CD4-positive, alpha-beta T cell treated with Interleukin-6 for 4 hours (primary cell): ENCODE measurements around the gene TUBGCP5.
"Not testable (repeated sequence)": the region's sequence is repeated elsewhere in the genome, so short reads cannot be mapped to it uniquely, and the experiment has no call there.

ENCODE experiments used
- DNase-seq: peaks from one replicate; pipeline ENCODE4 v3.0.0-alpha.2; 2020; ENCODE audit warnings: mixed read lengths

TUBGCP5 gene

DNA sequence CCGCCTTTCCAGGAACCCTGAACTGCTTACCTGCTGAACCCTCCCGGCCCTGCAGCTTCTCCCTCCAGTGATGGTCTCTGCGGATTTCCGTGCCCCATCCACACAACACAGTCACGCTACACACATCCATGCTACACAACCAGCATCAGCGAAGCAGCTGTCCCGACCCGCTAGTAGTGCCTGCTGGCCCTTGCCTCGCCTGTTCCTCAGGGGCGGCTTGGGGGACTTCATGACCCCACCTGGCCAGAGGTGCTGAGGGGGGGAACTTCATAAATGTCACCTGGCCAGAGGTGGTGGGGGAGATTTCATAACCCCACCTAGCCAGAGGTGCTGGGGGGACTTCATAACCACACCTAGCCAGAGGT, 530 bp upstream of the TUBGCP5 start:
- DNase-seq: no peak

DNA sequence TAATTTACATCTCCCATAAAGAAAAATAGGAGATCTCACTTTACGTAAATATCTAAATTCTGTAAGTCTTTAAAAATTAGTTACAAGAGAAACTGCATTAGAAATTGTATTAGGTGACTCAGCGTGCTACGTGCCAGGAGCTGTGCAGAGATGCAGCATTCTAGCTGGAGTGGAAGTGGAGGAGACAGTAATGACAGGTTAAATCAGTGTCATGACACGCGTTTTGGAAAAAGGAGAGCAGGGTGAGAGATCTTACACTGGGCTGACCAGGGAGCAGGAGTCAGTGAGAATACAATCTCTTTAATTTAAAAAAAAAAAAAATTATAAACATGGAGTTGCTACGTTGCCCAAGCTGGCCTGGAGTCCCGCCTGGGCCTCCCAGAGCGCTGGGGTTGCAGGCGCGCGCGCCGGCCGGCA, 635 bp downstream of the TUBGCP5 start:
- DNase-seq: no peak

DNA sequence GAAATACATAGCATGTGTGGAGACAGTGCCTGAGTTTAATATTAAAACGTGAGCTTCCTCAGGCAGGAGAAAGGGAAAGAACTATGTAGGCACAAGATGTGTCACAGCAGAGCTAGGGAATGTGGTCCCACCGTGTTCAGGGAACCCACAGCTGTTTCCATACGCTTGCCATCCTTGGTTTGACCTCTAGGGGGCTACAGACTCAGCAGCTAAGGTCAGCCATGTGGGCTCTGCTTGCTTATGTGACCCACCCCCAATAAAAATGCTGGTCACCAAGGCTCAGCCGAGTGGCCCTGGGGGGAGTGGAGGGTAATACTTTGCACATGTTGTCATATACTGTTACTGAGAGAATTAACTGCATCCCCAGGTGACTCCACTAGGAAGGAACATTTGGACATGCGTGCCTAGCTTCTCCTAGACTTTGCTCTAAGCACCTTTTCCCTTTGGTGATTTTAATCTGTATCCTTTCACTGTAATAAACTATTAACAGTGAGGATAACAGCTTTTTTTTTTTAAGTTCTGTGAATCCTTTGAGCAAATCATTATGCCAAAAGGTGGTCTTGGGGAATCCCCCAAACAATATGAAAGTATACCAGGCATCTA, 3.3 kb downstream of the TUBGCP5 start:
- DNase-seq: peak; percentile 63

DNA sequence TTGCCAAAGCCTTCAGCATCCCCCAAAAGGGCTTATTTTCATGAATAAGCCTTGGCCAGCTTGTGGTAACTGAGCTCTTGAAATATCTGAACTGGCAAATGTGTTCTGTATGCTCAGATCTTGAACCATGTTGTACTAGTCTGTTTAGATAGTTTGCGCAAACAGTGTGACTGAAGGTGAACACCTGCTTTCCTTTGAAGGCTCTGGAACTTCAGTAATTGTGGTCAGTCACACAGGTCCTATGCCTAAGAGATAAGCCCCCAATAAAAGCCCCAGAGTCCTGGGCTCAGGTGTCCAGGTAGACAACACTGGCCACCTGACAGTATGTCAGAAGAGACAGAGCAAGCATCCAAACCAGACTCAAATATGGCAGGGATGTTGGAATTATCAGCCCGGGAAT, 5.4 kb downstream of the TUBGCP5 start:
- no peak for DNase-seq

DNA sequence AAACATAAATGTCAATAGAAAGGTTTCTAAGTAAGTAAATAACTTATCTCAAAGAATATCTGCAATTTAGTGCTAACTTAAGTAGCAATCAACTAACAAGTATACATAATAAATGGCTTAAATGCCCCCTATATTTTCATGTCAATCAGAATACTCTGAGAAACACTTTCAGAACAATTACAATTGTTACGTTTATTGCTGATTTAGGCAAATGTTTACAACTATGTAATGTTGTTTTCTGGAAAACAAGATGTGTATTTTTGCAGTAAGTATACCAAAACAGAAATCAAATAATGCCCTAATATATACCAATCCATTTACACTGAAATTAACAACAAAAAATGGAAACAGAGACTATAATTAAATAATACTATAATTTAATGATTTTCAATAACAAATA, 13.2 kb downstream of the TUBGCP5 start:
- no peak for DNase-seq

DNA sequence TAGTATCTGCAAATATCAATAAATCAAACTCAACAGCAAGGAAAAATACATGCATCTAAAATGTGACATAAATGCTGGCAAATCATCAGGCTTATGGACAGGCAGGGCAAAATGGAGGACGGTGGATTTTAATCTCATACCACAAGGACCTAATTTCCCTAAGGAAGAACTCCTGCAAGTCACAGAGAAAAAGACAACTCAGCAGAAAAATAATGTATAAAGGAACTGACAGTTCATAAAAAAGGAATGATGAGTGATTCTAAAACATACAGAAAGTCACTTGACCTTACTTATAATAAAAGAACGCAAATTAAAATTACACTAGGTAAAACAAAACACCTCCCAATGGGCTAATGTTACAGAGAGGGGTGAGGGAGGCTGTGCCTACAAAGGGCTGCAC, 17.2 kb downstream of the TUBGCP5 start:
- DNase-seq: no peak

DNA sequence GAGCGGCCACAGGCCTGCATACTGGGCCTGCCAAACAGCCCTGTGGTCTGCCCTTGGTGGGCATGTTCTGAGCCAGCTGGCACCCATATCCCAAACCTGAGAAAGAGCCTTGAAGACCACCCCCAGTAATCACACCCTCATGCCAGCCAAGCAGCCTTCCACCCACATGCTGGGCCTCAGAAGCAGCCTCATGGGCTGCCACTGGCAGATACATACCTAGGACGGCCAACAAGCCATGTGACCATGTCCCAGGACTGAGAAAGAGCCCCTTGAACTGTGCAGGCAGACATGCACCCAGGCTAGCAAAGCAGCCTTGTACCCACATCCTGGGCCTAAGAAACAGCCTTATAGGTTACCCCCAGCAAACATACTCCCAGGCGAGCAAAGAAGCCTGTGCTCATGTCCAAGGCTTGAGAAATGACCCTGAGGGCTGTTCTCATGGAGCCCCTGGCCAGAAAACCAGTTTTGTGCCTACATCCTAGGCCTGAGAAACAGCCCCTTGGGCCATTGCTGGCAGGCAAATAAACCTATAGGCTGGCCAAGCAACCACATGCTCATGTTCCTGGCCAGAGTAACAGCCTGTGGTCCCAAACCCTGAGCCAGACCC, 24.9 kb downstream of the TUBGCP5 start:
- DNase-seq: no peak

DNA sequence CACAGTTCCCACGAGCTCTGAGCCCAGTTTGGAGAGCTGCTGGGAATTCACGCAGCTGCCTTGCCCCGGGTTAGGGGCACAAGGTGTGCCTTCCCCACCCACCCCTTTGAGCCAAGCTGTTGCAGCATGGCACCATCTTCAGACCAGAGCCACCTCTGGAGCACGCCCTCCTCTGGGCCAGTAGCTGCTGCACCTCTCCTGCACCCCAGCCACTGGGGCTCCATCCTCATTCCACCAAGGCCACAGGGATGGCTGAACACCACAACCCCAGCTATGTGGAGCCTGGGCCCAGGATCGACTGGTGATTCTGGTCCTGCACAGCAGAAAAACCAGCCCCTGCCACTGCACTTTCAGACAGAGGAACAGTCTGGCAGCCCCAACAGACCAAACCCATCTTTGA, 25.7 kb downstream of the TUBGCP5 start:
- no peak for DNase-seq

DNA sequence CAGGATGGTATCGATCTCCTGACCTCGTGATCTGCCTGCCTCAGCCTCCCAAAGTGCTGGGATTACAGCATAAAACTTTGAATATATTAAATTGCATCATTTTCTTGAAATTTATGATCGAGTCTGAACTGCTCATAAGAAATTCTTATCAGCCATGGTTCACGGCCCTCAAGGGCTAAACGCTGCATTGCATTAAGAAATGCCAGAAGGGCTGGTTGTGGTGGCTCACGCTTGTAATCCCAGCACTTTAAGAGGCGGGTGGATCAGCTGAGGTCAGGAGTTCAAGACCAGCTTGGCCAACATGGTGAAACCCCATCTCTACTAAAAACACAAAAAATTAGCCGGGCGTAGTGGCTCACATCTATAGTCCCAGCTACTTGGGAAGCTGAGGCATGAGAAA, 26.8 kb downstream of the TUBGCP5 start:
- not testable (repeated sequence) for DNase-seq

DNA sequence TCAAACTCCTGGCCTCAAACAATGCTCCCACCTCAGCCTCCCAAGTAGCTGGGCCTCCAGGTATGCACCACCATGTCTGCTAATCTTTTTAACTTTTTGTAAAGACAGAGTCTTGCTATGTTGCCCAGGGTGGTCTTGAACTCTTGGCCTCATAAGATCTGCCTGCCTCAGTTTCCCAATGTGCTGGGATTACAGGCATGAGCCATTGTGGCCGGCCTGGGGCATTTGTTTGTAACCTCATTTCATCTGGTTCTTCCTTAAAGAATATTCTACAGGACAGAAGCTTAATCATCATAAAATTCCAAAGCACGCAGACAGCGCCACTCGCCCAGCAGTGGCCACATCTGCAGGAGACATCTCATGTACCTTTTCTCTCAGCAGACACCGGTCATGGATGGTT, 35.6 kb downstream of the TUBGCP5 start:
- no peak for DNase-seq

DNA sequence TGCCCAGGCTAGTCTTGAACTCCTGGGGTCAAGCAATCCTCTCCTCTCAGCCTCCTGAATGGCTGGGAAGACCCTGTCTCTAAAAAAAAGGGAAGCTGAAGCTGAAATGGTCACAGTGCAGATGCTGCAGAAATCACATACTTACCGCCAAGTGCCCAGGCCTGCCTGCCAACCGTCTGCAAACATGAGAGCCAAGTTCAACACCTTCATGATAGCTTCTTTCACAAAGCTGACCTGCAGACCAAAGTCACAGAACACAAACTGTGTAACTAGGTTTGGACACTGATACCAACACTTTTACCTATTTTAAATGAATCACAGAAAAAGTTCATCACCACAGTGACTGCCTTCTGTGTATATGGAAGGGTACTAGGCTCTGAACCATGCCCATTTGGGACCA, 36.4 kb downstream of the TUBGCP5 start:
- no peak for DNase-seq

DNA sequence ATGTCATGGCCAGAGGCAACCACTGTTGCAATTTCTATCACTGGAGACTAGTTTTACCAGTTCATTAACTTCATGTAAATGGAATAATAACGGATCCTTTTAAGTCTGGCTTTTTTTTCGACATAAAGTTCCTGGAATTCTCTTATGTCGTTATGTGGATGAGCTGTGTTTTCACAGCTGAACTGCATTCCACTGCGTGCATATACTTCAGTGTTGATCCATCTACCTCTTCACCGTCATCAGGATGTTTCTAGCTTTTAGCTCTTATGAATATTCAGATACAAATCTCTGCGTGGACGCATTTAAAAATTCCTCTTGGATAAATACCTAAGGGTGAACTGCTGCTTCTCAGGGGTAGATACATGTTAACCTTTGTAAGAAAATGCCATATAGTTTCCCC, 43.6 kb downstream of the TUBGCP5 start:
- no peak for DNase-seq

DNA sequence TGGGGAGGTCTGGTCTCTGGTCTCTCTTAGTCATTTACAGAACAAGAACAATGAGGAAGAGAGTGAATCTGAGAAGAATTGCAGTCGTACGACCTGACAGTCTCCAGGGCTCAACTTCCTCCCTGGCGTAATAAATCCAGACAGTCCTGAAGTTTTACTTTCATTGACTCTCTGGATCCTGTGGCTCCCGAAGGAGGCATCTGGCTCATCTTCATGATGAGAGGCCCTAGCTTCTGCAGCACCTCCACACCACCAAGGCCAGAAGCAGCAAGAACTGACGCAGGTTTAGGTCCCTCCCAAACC, 47.4 kb downstream of the TUBGCP5 start:
- no peak for DNase-seq

DNA sequence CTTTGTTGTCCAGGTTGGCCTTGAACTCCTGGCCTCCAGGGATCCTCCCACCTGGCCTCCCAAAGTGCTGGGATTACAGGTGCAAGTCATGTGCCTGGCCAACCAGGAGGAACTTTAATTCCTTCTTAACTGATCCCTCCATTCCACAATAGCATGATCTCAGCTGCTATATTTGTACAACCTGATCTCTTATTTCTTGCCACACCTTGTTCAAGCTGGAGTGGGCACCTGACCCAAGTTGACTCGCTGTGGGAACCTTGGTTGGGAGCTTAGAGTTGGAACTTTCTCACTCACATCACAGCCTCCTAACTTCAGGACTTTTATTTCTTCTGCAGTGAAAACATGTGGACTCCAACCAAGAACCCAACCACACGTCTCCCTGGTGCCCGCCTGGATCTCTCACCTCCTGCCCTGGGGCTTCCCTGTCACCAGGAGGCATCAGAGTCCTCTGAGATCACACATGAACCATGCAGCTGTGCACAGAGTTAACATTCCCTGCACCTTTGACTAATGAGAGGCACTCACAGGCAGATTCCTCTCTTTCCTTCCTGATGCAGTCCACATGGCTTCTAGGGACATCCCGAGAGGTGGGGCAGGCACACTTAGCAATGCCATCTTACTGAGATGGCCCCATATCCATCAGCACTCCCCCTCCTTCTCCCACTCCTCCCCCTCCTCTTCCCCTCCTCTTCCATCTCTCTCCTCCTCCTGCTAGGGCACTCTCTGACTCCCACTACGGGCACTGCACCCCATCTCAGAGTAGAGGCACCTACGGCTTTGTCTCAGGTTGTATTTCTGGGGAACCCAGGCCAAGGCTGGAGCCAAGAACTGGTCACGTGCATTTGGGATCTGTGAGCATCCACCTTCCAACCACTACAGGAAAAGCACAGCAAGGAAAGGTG, 49.5 kb downstream of the TUBGCP5 start:
- DNase-seq: no peak

DNA sequence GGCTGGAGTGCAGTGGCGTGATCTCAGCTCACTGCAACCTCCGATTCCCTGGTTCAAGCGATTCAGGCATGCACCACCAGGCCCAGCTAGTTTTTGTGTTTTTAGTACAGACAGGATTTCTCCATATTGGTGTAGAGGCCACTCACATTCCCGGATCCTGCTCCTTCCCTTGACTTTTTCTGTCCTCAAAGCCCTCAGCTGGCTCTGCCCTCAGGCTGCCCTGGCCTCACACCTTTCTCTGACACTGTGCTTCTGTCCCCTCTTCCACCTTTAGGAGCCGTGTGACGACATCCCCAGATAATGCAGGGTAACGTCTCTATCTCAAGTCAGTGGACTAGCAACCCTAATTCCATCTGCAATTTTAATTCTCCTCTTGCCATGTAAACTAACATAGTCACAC, 50.6 kb downstream of the TUBGCP5 start:
- DNase-seq: no peak

DNA sequence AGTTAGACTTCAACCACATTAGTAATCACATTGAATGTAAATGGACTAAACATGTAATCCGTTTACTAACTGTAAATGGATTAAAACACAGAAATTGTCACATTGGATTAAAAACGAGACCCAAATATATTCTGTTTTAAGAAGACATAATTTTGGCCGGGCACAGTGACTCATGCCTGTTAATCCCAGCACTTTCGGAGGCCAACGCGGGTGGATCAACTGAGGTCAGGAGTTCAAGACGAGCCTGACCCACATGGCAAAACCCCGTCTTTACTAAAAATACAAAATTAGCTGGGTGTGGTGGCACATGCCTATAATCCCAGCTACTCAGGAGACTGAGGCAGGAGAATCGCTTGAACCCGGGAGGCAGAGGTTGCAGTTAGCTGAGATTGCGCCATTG, 57.4 kb downstream of the TUBGCP5 start:
- DNase-seq: not testable (repeated sequence)

DNA sequence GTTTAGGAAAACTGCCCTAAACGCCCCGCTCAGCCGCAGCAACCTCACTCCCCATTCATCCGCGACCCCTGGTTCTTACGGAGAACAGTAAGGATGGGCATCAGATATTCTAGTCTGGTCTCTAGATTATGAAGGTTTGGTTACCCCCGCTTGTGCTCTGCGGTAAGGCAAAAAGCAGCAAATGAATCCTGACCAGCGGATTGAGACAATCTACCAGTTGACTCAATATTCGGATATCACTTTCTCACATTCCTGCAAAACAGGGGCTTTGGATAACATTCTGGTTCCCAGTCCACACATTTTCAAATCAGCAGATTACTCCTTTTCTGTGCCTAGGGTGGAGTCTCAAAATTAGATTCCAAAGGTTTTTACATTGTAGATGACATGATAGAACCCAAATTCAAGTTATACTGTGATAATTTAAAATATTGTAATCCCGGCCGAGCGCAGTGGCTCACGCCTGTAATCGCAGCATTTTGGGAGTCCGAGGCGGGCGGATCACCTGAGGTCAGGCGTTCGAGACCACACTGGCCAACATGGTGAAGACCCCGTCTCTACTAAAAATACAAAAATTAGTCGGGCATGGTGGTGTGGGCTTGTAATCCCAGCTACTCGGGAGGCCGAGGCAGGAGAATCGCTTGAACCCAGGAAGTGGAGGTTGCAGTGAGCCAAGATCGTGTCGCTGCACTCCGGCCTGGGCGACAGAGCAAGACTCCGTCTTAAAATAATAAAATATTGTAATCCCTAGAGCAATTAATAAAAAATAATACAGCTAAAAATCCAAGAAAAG, 58.1 kb downstream of the TUBGCP5 start:
- DNase-seq: no peak

DNA sequence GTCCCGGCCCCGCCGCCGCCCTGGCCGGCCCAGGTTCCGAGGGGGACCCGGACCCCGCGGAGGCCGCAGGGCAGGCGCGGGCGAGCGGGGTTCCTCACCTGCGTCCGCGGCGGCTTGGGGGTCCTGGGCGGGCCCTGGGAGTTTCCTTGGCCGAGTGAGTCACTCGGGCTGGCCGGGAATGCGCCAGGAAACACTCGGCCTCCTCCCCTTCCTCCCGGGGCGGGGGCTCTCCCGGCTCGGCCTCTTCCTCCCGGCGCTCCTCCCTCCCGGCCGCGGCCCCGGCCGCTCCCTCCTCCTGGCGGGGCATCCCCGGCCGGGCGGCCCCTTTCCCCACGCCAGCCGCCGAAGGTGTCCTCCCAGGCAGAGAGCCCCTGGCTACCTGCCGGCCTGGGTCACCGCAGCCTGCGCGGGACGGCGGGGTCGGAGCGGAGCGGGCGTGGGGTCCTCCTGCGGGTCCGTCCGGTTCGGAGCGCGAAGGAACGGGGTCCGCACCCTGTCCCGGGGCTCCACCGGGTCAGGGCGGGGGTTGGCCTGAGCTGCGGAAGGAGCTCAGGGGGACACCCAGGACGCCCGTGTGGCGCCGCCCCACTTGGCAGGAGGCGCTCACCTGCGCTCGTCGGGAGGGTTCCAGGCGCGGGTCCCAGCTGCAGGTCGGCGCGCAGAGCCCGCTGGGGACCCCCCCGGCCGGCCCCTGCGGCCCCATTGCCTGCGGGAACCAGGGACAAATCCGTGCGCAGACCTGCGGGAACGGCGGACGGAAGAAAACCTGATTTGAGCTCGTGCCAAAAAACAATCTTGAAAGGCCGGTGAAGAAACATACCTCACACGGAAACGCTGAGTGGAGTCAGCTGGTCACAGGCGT, 58.9 kb downstream of the TUBGCP5 start, which contains the start of gene CYFIP1:
Gene CYFIP1 (minus strand): TSS at position 180 of the 862 bp plus-strand sequence. CDS start 33,083 bp downstream, outside the sequence.
- peak; percentile 33 for DNase-seq

DNA sequence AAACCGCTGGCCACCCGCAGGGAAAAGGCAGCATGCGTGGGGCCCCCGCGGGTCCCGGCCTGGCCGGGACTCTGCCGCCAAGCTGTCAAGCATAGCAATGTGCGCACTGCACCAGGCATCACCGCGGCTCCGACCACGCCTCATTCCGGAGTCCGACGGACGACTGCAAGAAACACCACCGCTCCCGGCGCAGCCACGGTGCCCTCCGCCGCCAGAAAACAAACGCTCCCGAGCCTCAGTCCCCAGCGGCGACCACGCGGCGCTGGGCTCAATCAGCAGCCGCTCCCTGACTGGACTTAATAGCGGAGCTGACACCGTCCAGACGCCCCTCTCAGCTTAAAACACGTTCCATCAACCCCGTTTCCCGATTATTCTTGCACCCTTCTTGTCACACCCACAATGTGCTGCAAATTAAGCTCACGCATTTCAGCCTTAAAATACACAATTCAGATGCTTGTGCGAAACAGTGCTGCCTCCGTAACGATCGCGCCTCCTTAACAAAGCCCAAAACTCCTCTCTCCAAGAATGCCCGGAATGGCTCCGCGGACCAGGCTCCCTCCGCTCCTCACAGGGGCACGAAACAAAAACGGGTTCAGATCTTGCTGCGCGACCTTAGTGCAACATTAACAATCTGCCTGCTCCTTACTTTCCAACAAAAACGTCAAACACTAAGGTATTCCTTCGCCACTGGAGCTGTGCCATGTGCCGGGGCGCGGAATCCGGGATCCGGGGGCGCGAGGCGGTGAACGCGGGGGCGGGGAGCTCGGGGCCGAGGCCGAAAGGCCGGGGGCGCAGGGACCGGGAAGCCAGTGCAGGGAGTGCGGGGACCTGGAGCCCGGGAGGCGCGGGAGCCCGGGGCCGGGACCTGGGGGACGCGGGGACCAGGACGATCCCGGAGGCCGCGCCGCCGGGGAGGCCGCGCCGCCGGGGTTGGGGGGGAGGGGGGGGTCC, 59.9 kb downstream of the TUBGCP5 start:
- peak; percentile 41 for DNase-seq

DNA sequence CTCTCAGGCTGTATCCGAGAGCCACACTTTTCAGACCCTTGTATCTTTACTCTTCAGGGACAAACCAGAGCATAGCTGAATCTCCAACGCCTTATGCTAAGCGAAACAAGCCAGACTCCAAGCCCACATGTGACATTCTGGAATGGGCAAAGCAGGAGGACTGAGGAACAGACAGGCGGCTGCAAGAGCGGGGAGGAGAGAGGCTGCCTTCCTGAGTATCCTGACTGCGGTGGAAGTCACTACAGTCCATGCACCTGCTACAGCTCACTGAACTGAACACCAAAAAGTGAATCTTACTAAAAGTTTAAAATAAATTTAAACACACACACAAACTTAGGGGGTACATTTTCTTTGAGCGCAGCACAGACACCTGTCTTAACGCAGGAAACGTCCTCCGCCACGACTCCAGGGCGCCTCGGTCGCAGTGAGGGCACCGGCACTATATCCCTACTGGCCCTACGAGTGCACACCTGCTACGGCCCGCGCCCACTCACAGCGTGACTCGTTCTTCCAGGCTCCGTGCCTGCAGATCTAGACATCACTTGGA, 60.6 kb downstream of the TUBGCP5 start:
- DNase-seq: peak; percentile 7

DNA sequence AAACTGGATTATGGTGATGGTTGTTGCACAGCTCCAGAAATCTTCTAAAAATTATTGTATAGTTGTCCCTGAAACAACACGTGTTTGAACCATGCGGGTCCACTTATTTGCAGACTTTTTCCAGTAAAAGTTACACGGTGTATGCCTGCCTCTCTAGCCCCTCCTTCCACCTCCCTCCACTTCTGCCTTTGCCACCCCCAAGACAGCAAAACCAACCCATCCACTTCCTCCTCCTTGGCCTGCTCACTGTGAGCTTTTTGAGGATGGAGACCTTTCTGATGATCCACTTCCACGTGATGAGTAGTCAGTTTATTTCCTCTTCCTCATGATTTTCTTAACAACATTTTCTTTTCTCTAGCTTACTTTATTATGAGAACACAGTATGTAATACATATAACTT, 64.6 kb downstream of the TUBGCP5 start:
- no peak for DNase-seq
